HG02678 (cell line): ENCODE data around the gene TOLLIP.

Experiments used
- ATAC-seq: cut with Tn5 transposase; IDR thresholded peaks from one replicate; pipeline ENCODE4 v1.9.1; 2021; ENCODE audit warnings: mild to moderate bottlenecking, moderate library complexity; ENCODE audit not compliant: unreplicated experiment

Gene TOLLIP

GRCh38 chr11:1285316-1285744 is 24.1 kb downstream of the TOLLIP start:
- ATAC-seq: no peak

- no peak for ATAC-seq
These were observed 25.5 kb downstream of the TOLLIP start for GRCh38 chr11:1283906-1284305.

GRCh38 chr11:1283091-1283511 is 26.3 kb downstream of the TOLLIP start:
- no peak for ATAC-seq

GRCh38 chr11:1281974-1282365 is 27.5 kb downstream of the TOLLIP start:
- no peak for ATAC-seq

GRCh38 chr11:1281326-1281973 is 28.0 kb downstream of the TOLLIP start:
- no peak for ATAC-seq

GRCh38 chr11:1280116-1281035 is 29.1 kb downstream of the TOLLIP start:
- ATAC-seq: no peak

- no peak for ATAC-seq
These were observed 29.8 kb downstream of the TOLLIP start for GRCh38 chr11:1279674-1280055.

GRCh38 chr11:1278766-1279673 is 30.4 kb downstream of the TOLLIP start:
- ATAC-seq: no peak

GRCh38 chr11:1277936-1278512 is 31.4 kb downstream of the TOLLIP start:
- no peak for ATAC-seq

- ATAC-seq: no peak
These were observed 32.4 kb downstream of the TOLLIP start for GRCh38 chr11:1276866-1277615.

GRCh38 chr11:1276041-1276790 is 33.2 kb downstream of the TOLLIP start:
- no peak for ATAC-seq

GRCh38 chr11:1275021-1275420 is 34.4 kb downstream of the TOLLIP start:
- ATAC-seq: no peak

- ATAC-seq: no peak
These were observed 34.9 kb downstream of the TOLLIP start for GRCh38 chr11:1274501-1274900.

- ATAC-seq: no peak
These were observed 36.9 kb downstream of the TOLLIP start for GRCh38 chr11:1272531-1272930.

- no peak for ATAC-seq
These were observed 37.5 kb downstream of the TOLLIP start for GRCh38 chr11:1271927-1272326.

- ATAC-seq: no peak
These were observed 38.0 kb downstream of the TOLLIP start for GRCh38 chr11:1271406-1271805.

- ATAC-seq: no peak
These were observed 38.4 kb downstream of the TOLLIP start for GRCh38 chr11:1271002-1271401.

- ATAC-seq: no peak
These were observed 39.0 kb downstream of the TOLLIP start for GRCh38 chr11:1270476-1270875.

- ATAC-seq: no peak
These were observed 39.5 kb downstream of the TOLLIP start for GRCh38 chr11:1269957-1270356.
